ENCODE measurements around the gene DAGLA.
A peak's percentile ranks its signal among the peaks of the same experiment; 100 is the strongest.

The DAGLA gene

DNA sequence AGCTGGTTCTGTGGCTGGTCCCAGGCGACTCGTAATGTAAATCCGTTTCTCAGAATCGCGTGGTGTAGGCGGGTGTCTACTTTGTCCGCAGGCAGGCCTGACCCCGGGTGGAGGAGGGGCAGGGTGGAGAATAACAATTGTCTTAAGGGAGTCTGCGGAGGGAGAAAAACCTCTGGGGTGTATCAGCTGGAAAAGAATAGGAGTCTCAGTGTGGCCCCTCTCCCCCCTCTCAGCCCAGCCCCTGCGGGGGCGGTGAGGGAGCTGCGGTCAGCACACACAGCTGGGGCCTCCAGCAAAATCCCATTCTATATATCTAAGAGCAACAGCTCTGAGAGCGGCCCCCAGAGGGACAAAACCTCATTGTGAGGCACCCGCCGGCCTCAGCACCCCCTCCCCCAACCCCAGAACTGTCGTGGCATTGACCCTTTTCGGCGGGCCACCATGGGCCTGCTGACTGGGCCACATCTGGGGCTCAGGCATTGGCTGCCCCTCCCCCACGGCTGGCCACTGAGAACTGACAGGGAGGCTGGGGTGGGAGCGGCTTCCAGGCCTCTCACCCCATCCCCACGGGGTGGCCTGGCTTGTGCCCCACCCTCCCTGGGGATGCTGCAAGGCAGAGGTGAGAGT, 69.5 kb downstream of the DAGLA start:
- Histone ChIP-seq H3K4me1 (ENCODE audit: control insufficient read depth in 1 of 2, insufficient read depth in 2 of 2, low read length in 2 of 2) (peaks cover 14 to 20% of the 10 kb centered on the region in 2 experiments), H4K12ac (ENCODE audit: low read depth, low read length) (no peak overlapping the region), H2AK5ac (ENCODE audit: low read length) (no peak overlapping the region), H3K14ac (ENCODE audit: low read length) (no peak overlapping the region), H2BK120ac (ENCODE audit: insufficient read depth, low read length, poor library complexity) (no peak overlapping the region), H3K18ac (ENCODE audit: low read length) (no peak overlapping the region), H3K36me3 (ENCODE audit: control insufficient read depth in 1 of 2, insufficient read depth in 2 of 2, low read length in 2 of 2) (no peaks in the 10 kb centered on the region), H3K27me3 (ENCODE audit: insufficient read depth, low read length) (peaks cover 5% of the 10 kb centered on the region), H3K9ac (ENCODE audit: low read length) (no peak overlapping the region), H3K23ac (ENCODE audit: low read length) (no peak overlapping the region), H4K91ac (ENCODE audit: low read depth, low read length) (peak overlapping the region; percentile 15), H3K79me1 (ENCODE audit: low read length) (peaks cover 7% of the 10 kb centered on the region), H3K4me2 (ENCODE audit: low read length) (no peak overlapping the region), H2AFZ (ENCODE audit: insufficient read depth, low read length, poor library complexity) (no peak overlapping the region), H4K8ac (ENCODE audit: low read depth, low read length) (no peak overlapping the region), H3K27ac (ENCODE audit: low read depth, low read length) (no peak overlapping the region), H3K9me3 (ENCODE audit: insufficient read depth, low read depth, low read length) (no peaks in the 10 kb centered on the region), H3K4me3 (ENCODE audit: low read depth, low read length) (no peak overlapping the region), H2BK12ac (ENCODE audit: low read length) (no peak overlapping the region), H2BK5ac (ENCODE audit: low read depth, low read length, poor library complexity) (no peak overlapping the region), H3K4ac (ENCODE audit: low read depth, low read length) (no peak overlapping the region), H3K79me2 (ENCODE audit: control insufficient read depth, insufficient read depth, low read length, poor library complexity) (peaks cover 2% of the 10 kb centered on the region)
- no CpG with 5 or more reads among the region's 21 CpGs for WGBS (ENCODE audit: extremely low coverage, insufficient coverage, insufficient read length)
- no peak for DNase-seq

DNA sequence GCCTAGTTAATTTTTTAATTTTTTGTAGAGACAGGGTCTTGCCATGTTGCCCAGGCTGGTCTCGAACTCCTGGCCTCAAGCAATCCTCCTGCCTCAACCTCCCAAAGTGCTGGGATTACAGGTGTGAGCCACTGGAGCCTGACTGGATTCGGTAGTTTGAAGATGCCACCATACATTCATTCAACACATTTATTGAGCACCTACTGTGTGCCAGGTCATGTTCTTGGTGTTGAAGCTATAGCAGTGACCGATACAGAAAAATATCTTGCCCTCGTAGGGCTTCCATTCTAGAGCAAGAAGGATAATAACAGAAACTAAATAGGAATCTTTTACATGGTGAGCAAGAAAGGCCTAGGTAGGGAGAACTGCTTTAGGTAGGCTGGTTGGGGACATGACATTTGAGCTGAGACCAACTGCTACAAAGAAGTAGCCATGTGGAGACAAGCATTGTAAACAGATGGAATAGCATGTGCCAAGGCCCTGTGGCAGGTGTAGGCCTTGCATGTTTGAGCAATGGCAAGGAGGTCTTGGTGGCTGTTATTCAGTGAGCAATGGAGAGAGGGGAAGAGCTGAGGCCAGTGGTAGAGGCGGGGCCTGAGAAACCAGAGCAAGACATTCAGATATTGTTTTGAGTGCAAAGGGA, 70.6 kb downstream of the DAGLA start:
- no peak overlapping the region for H4K8ac ChIP-seq (ENCODE audit: low read depth, low read length)
- peaks cover 2% of the 10 kb centered on the region for H3K79me2 ChIP-seq (ENCODE audit: control insufficient read depth, insufficient read depth, low read length, poor library complexity)
- no peak overlapping the region for H4K12ac ChIP-seq (ENCODE audit: low read depth, low read length)
- H3K23ac ChIP-seq (ENCODE audit: low read length): no peak overlapping the region
- no peak overlapping the region for H3K9ac ChIP-seq (ENCODE audit: low read length)
- no peak overlapping the region for H2BK5ac ChIP-seq (ENCODE audit: low read depth, low read length, poor library complexity)
- no CpG with 5 or more reads among the region's 5 CpGs for WGBS (ENCODE audit: extremely low coverage, insufficient coverage, insufficient read length)
- peaks cover 15 to 24% of the 10 kb centered on the region in 2 experiments for H3K4me1 ChIP-seq (ENCODE audit: control insufficient read depth in 1 of 2, insufficient read depth in 2 of 2, low read length in 2 of 2)
- H3K9me3 ChIP-seq (ENCODE audit: insufficient read depth, low read depth, low read length): no peaks in the 10 kb centered on the region
- H3K18ac ChIP-seq (ENCODE audit: low read length): no peak overlapping the region
- no peak overlapping the region for H2BK12ac ChIP-seq (ENCODE audit: low read length)
- H2AK5ac ChIP-seq (ENCODE audit: low read length): no peak overlapping the region
- no peak overlapping the region for H3K4ac ChIP-seq (ENCODE audit: low read depth, low read length)
- DNase-seq: no peak
- no peak overlapping the region for H3K14ac ChIP-seq (ENCODE audit: low read length)
- H2AFZ ChIP-seq (ENCODE audit: insufficient read depth, low read length, poor library complexity): no peak overlapping the region
- no peak overlapping the region for H3K4me3 ChIP-seq (ENCODE audit: low read depth, low read length)
- H3K79me1 ChIP-seq (ENCODE audit: low read length): peaks cover 7% of the 10 kb centered on the region
- no peak overlapping the region for H3K4me2 ChIP-seq (ENCODE audit: low read length)
- H3K27me3 ChIP-seq (ENCODE audit: insufficient read depth, low read length): peaks cover 5% of the 10 kb centered on the region
- H3K27ac ChIP-seq (ENCODE audit: low read depth, low read length): no peak overlapping the region
- H2BK120ac ChIP-seq (ENCODE audit: insufficient read depth, low read length, poor library complexity): no peak overlapping the region
- H4K91ac ChIP-seq (ENCODE audit: low read depth, low read length): no peak overlapping the region
- no peaks in the 10 kb centered on the region for H3K36me3 ChIP-seq (ENCODE audit: control insufficient read depth in 1 of 2, insufficient read depth in 2 of 2, low read length in 2 of 2)

DNA sequence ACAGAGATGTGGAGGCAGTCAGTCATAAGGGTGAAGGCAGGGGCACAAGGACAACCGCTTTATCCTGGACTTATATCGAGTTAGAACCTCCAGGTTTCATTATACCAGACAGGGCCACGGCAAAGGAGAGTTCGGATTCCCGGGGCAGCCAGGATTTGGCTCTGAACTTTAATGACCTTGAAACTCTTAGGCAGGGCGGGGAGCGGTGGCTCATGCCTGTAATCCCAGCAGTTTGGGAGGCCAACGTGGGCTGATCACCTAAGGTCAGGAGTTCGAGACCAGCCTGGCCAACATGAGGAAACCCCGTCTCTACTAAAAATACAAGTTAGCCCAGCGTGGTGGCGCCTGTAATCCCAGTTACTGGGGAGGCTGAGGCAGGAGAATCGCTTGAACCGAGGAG, 71.2 kb downstream of the DAGLA start:
- no peak for DNase-seq
- Histone ChIP-seq H2BK120ac (ENCODE audit: insufficient read depth, low read length, poor library complexity) (no peak overlapping the region), H2BK5ac (ENCODE audit: low read depth, low read length, poor library complexity) (no peak overlapping the region), H3K4me2 (ENCODE audit: low read length) (no peak overlapping the region), H3K4ac (ENCODE audit: low read depth, low read length) (no peak overlapping the region), H3K27me3 (ENCODE audit: insufficient read depth, low read length) (peaks cover 5% of the 10 kb centered on the region), H3K23ac (ENCODE audit: low read length) (no peak overlapping the region), H3K9me3 (ENCODE audit: insufficient read depth, low read depth, low read length) (no peaks in the 10 kb centered on the region), H4K12ac (ENCODE audit: low read depth, low read length) (no peak overlapping the region), H3K27ac (ENCODE audit: low read depth, low read length) (no peak overlapping the region), H2AFZ (ENCODE audit: insufficient read depth, low read length, poor library complexity) (no peak overlapping the region), H4K91ac (ENCODE audit: low read depth, low read length) (no peak overlapping the region), H3K79me1 (ENCODE audit: low read length) (peaks cover 7% of the 10 kb centered on the region), H3K36me3 (ENCODE audit: control insufficient read depth in 1 of 2, insufficient read depth in 2 of 2, low read length in 2 of 2) (no peaks in the 10 kb centered on the region), H2BK12ac (ENCODE audit: low read length) (no peak overlapping the region), H2AK5ac (ENCODE audit: low read length) (no peak overlapping the region), H4K8ac (ENCODE audit: low read depth, low read length) (no peak overlapping the region), H3K4me3 (ENCODE audit: low read depth, low read length) (no peak overlapping the region), H3K9ac (ENCODE audit: low read length) (no peak overlapping the region), H3K79me2 (ENCODE audit: control insufficient read depth, insufficient read depth, low read length, poor library complexity) (peaks cover 2% of the 10 kb centered on the region), H3K4me1 (ENCODE audit: control insufficient read depth in 1 of 2, insufficient read depth in 2 of 2, low read length in 2 of 2) (peaks cover 20 to 30% of the 10 kb centered on the region in 2 experiments), H3K14ac (ENCODE audit: low read length) (no peak overlapping the region), H3K18ac (ENCODE audit: low read length) (no peak overlapping the region)
- WGBS (ENCODE audit: extremely low coverage, insufficient coverage, insufficient read length): no CpG with 5 or more reads among the region's 14 CpGs

DNA sequence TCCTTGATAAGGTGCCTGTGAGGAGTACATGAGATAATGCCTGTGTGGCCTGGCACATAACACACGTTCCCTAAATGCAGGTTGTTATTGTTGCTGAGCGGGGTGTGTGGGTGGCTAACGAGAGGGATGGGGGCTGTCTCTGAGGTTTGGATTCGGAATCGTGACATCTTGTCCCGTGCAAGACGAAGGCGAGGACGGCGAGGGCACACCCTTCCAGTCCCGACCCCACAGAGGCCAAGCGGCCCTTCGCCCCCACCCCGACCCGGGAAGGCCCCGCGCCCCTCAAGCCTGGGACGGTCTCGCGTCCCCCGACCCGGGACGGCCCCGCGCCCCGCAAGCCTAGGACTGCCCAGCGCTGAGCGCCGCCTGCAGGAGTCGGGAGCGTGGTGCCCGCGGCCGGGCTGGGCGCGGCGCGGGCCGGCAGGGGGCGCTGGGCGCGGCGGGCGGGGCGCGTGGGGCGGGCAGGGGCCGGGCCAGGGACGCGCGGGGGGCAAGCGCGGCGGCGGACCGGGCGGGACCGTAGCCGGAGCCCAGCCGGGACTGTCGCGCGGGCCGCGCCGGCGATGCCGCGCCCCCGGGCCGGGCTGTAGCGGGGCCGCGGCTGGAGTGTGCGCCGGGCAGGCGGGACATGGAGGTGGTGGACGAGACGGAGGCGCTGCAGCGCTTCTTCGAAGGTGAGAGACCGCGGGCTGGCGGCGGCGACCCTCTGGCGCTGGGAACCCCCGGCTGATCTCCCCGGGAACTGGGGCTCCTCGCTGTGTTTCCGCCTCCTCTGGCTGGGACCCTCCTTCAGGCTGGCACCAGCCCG, 72.1 kb downstream of the DAGLA start, which contains the start of gene MYRF:
Gene MYRF, plus strand, starts transcription at position 520 of the 808 bp plus-strand sequence. Its CDS starts 109 bp downstream, at position 629.
- peaks cover 5% of the 10 kb centered on the region for H3K27me3 ChIP-seq (ENCODE audit: insufficient read depth, low read length)
- H4K8ac ChIP-seq (ENCODE audit: low read depth, low read length): peak within 1 kb of the TSS; percentile 63
- peak within 1 kb of the TSS; percentile 18 for H3K18ac ChIP-seq (ENCODE audit: low read length)
- peak within 1 kb of the TSS; percentile 5 for H2AK5ac ChIP-seq (ENCODE audit: low read length)
- peak within 1 kb of the TSS; percentile 55 for H2BK120ac ChIP-seq (ENCODE audit: insufficient read depth, low read length, poor library complexity)
- peaks cover 2% of the 10 kb centered on the region for H3K79me2 ChIP-seq (ENCODE audit: control insufficient read depth, insufficient read depth, low read length, poor library complexity)
- no peak within 1 kb of the TSS for H3K23ac ChIP-seq (ENCODE audit: low read length)
- H3K9ac ChIP-seq (ENCODE audit: low read length): peak within 1 kb of the TSS; percentile 39
- peak within 1 kb of the TSS; percentile 76 for H4K91ac ChIP-seq (ENCODE audit: low read depth, low read length)
- peak within 1 kb of the TSS; percentile 72 for H3K4me2 ChIP-seq (ENCODE audit: low read length)
- no peaks in the 10 kb centered on the region for H3K36me3 ChIP-seq (ENCODE audit: control insufficient read depth in 1 of 2, insufficient read depth in 2 of 2, low read length in 2 of 2)
- H3K4me1 ChIP-seq (ENCODE audit: control insufficient read depth in 1 of 2, insufficient read depth in 2 of 2, low read length in 2 of 2): peaks cover 27 to 36% of the 10 kb centered on the region in 2 experiments
- H3K9me3 ChIP-seq (ENCODE audit: insufficient read depth, low read depth, low read length): no peaks in the 10 kb centered on the region
- H3K4me3 ChIP-seq (ENCODE audit: low read depth, low read length): peak within 1 kb of the TSS; percentile 73
- H3K27ac ChIP-seq (ENCODE audit: low read depth, low read length): no peak within 1 kb of the TSS
- H4K12ac ChIP-seq (ENCODE audit: low read depth, low read length): peak within 1 kb of the TSS; percentile 6
- peak in 1 of 2 donors; percentile 52 for DNase-seq
- peak within 1 kb of the TSS; percentile 17 for H2BK12ac ChIP-seq (ENCODE audit: low read length)
- peak within 1 kb of the TSS; percentile 32 for H3K14ac ChIP-seq (ENCODE audit: low read length)
- H3K4ac ChIP-seq (ENCODE audit: low read depth, low read length): no peak within 1 kb of the TSS
- H3K79me1 ChIP-seq (ENCODE audit: low read length): peaks cover 12% of the 10 kb centered on the region
- peak within 1 kb of the TSS; percentile 23 for H2AFZ ChIP-seq (ENCODE audit: insufficient read depth, low read length, poor library complexity)
- WGBS (ENCODE audit: extremely low coverage, insufficient coverage, insufficient read length): no CpG with 5 or more reads among the region's 93 CpGs
- no peak within 1 kb of the TSS for H2BK5ac ChIP-seq (ENCODE audit: low read depth, low read length, poor library complexity)

Data from trophoblast cell (in vitro differentiated cells and primary cell).